ENCODE data around the gene CCDC110. TPM values are rescaled to one million over a fixed set of nuclear protein-coding genes. Genes with fewer than 3 reads are reported as not detected.

The CCDC110 gene
- total RNA-seq, 1 donor from 2014 or later = 0.75 TPM

- H3K27ac ChIP-seq = no peak overlapping the region
- no peaks in the 10 kb centered on the region for H3K27me3 ChIP-seq
- no peak for TF ChIP-seq CTCF (IDR thresholded peaks at IDR 0.05)
- H3K4me1 ChIP-seq = peaks cover 9% of the 10 kb centered on the region
- H3K9me3 ChIP-seq = no peaks in the 10 kb centered on the region
- no peak for ATAC-seq
- intact Hi-C loops (cut with DNase I) = loop anchor here (10.0 kb wide), 1 partner anchor 123 kb away; no protein-coding TSS in a partner anchor
- H3K36me3 ChIP-seq = no peaks in the 10 kb centered on the region
- no peak for DNase-seq
- H3K4me3 ChIP-seq = peak overlapping the region; percentile 67
Measured at GRCh38 chr4:185472103-185472542, 590 bp upstream of the CCDC110 start.

DNA sequence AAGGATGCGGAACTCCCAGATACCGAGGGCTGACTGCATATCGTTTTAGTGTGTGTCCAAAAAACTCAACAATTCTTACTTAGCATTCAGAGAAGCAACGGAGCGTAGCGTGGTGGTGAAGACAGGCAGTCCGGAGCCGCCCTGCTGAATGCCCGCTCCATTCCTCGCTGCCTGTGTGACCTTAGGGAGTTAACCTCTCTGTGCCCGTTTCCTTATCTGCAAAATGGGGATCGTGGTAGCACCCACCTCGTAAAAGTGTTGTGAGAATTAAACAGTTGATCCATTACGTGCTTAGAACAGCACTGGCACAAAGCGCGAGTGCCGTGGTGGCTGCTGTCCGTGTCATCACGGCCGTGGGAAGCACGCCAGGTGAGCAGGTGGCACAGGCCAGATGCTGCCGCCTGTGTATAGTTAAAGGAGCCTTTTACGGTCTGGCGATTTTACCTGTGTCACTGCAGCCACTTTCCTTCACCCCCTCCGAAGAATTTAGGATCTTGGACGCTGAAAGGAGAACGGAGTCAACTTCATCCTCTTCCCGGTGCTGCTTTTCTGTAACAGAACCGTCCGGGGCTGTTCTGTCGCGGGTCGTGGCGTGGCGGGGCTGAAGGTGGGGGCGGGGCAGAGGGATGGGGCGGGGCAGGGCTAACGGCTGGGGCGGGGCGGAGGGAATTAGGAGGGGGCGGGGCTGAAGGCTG is 885 bp downstream of the CCDC110 start:
- DNase-seq (peak; percentile 81), ATAC-seq (peak; percentile 14)
- Histone ChIP-seq H3K27ac (peak overlapping the region; percentile 19), H3K9me3 (no peaks in the 10 kb centered on the region), H3K4me1 (peaks cover 9% of the 10 kb centered on the region), H3K36me3 (no peaks in the 10 kb centered on the region), H3K27me3 (no peaks in the 10 kb centered on the region), H3K4me3 (peak overlapping the region; percentile 62)
- intact Hi-C loops (cut with DNase I) = loop anchor here (10.0 kb wide), 1 partner anchor 124 kb away; no protein-coding TSS in a partner anchor
- no peak for TF ChIP-seq CTCF (IDR thresholded peaks at IDR 0.05)

DNA sequence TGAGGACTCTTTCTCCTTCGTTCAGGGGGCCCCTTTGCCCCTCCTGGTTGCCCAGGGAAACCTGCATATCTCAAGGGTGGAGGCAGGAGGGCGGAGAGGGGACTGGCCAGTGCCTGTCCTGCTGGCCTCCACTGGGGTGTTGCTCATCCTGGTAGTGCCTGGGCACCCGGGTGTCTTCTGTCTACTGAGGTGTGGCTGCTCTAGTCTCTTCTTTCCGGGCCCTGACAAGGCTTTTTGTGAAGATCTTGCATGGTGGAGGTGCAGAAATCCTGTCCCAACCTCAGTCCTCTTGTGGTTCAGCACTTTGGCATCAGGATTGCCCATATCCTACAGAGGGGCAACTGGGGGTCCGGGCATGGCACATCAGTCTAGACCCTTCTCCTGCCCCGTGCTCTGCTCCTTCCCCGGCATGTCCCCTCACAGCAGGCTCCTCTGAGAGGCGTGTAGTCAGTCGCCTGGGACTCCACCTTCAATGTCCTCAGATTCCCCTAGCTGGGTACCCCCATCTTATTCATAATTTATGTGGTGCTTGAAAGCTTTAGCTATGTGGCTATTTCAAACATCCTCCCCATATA is 1.9 kb downstream of the CCDC110 start:
- H3K9me3 ChIP-seq = no peaks in the 10 kb centered on the region
- H3K36me3 ChIP-seq = no peaks in the 10 kb centered on the region
- no peak overlapping the region for H3K27ac ChIP-seq
- H3K4me1 ChIP-seq = peaks cover 9% of the 10 kb centered on the region
- intact Hi-C loops (cut with DNase I) = loop anchor here (10.0 kb wide), 1 partner anchor 125 kb away; no protein-coding TSS in a partner anchor
- H3K27me3 ChIP-seq = no peaks in the 10 kb centered on the region
- H3K4me3 ChIP-seq = no peak overlapping the region
- no peak for DNase-seq
- TF ChIP-seq CTCF (IDR thresholded peaks at IDR 0.05) = no peak
- no peak for ATAC-seq

- H3K27ac ChIP-seq = no peak overlapping the region
- intact Hi-C loops (cut with DNase I) = no loop called here
- no peak for ATAC-seq
- H3K36me3 ChIP-seq = no peaks in the 10 kb centered on the region
- no peak for TF ChIP-seq CTCF (IDR thresholded peaks at IDR 0.05)
- H3K27me3 ChIP-seq = no peaks in the 10 kb centered on the region
- H3K9me3 ChIP-seq = no peaks in the 10 kb centered on the region
- DNase-seq = no peak
- peaks cover 9% of the 10 kb centered on the region for H3K4me1 ChIP-seq
- H3K4me3 ChIP-seq = no peak overlapping the region
Measured at GRCh38 chr4:185468999-185469398, 2.5 kb downstream of the CCDC110 start.

DNA sequence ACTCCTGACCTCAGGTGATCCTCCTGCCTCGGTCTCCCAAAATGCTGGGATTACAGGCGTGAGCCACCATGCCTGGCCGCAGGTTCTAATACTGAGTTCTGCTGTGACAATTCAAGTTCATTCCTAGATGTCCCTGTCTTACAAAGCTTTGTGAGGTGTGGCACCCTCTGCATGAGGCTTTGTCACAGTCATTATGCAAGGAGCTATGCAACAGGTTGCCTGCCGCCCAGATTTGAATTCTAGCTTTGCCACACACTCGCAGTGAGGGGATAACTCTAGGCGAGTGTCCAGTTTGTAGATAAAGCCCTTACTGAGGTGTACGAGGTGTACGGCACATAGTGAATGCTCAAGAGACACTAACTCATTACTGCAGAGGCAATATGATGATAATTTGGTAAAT is 3.5 kb downstream of the CCDC110 start:
- Histone ChIP-seq H3K27me3 (no peaks in the 10 kb centered on the region), H3K4me3 (no peak overlapping the region), H3K9me3 (no peaks in the 10 kb centered on the region), H3K27ac (no peak overlapping the region), H3K36me3 (no peaks in the 10 kb centered on the region), H3K4me1 (peaks cover 9% of the 10 kb centered on the region)
- no peak for TF ChIP-seq CTCF (IDR thresholded peaks at IDR 0.05)
- ATAC-seq (no peak), DNase-seq (no peak)
- intact Hi-C loops (cut with DNase I) = no loop called here
